Upper lobe of left lung (tissue), 6 donors: ENCODE results near the gene GFER. TPM values are rescaled to one million over a fixed set of nuclear protein-coding genes. Genes with fewer than 3 reads are reported as not detected.

Experiments
- ATAC-seq, 2 donors: fragments of 200-7000 bp; cut with Tn5 transposase; one replicate each; pipeline ENCODE4 v1.9.1; 2022; ENCODE audit warnings: mild to moderate bottlenecking in 2 of 2, moderate library complexity in 2 of 2; ENCODE audit not compliant: low FRiP score in 2 of 2
- DNase-seq, 2 donors: peaks; one replicate each; pipeline ENCODE4 v3.0.0-alpha.2; 2019 to 2020
- H3K27ac ChIP-seq, 4 donors: fragments of 200-600 bp; sonication (generic); one replicate each; pipeline ENCODE4 v1.5.1; 2016 to 2019
- H3K27me3 ChIP-seq, 4 donors: fragments of 200-600 bp; sonication (generic); one replicate each; pipeline ENCODE4 v1.5.1; 2017 to 2019
- H3K36me3 ChIP-seq, 4 donors: fragments of 200-600 bp; sonication (generic); one replicate each; pipeline ENCODE4 v1.5.1; 2016 to 2019
- H3K4me1 ChIP-seq, 4 donors: fragments of 200-600 bp; sonication (generic); one replicate each; pipeline ENCODE4 v1.5.1; 2018 to 2019
- H3K4me3 ChIP-seq, 4 donors: fragments of 200-600 bp; sonication (generic); one replicate each; pipeline ENCODE4 v1.5.1; 2017 to 2019; ENCODE audit warnings: mild to moderate bottlenecking in 2 of 4, moderate library complexity in 1 of 4
- H3K9me3 ChIP-seq, 4 donors: fragments of 200-600 bp; sonication (generic); one replicate each; pipeline ENCODE4 v1.5.1; 2018 to 2019
- CTCF ChIP-seq, 6 experiments: fragments of 450-650 bp in 4 of 6; fragments of 200-600 bp in 2 of 6; sonication (generic) in 2 of 6; IDR thresholded peaks; one replicate each; pipeline ENCODE4 v1.5.1; 2016 to 2019; ENCODE audit warnings: antibody characterized with exemption in 6 of 6
- EP300 ChIP-seq, 4 donors: sonication (generic); formaldehyde crosslinking; IDR thresholded peaks; one replicate each; pipeline ENCODE4 v1.5.1; 2017; ENCODE audit warnings: antibody characterized with exemption in 4 of 4, control low read depth in 2 of 4
- POLR2A ChIP-seq, 4 donors: fragments of 450-650 bp; IDR thresholded peaks; one replicate each; pipeline ENCODE4 v1.5.1; 2016 to 2017; ENCODE audit warnings: antibody characterized with exemption in 4 of 4, mild to moderate bottlenecking in 2 of 4
- POLR2AphosphoS5 ChIP-seq, 2 donors: sonication (generic); formaldehyde crosslinking; IDR thresholded peaks; one replicate each; pipeline ENCODE4 v1.5.1; 2017; ENCODE audit warnings: antibody characterized with exemption in 2 of 2
- WGBS, 2 donors: methylation state at CpG; one replicate each; pipeline ENCODE4 v1.1.5; 2017 to 2018; 5-methylcytosine and 5-hydroxymethylcytosine counted together
- total RNA-seq, 6 donors: library from RNA; depleted of rRNA in 4 of 6; stranded (reverse); fragments of >200 nt in 4 of 6; gene quantifications; one replicate each; pipeline versions ENCODE4 v1.1.0 to v1.2.1, GENCODE V29; 2016 to 2021
- donor health status: DM: no; HTN: no; CAD: no; lungs with moderate emphysema.
- donor health status: DM: no; HTN: yes; CAD: no; lungs with severe emphysema.

The GFER gene
- total RNA-seq, 6 donors from 2014 or later = 5.2 to 40.3 (median 24.7) TPM

GRCh38 chr16:2023092-2024031 lies 39.4 kb downstream of the GFER start:
- Histone ChIP-seq H3K4me1 (peaks cover 47 to 76% (median 57%) of the 10 kb centered on the region in 4 donors), H3K4me3 (peak overlapping the region in 3 of 4 donors; percentile 39 to 47 (median 43)), H3K27ac (peak overlapping the region; percentile 71 to 95 (median 84)), H3K27me3 (peaks cover 0 to 28% (median 19%) of the 10 kb centered on the region in 4 donors), H3K9me3 (no peaks in the 10 kb centered on the region), H3K36me3 (no peaks in the 10 kb centered on the region)
- peak; percentile 99 to 100 (median 99) for TF ChIP-seq CTCF (IDR thresholded peaks at IDR 0.05)
- TF ChIP-seq POLR2A (IDR thresholded peaks at IDR 0.05) = peak in 2 of 4 donors; percentile 49 to 65
- TF ChIP-seq POLR2AphosphoS5 (IDR thresholded peaks at IDR 0.05) = peak; percentile 67 to 73
- no peak for TF ChIP-seq EP300 (IDR thresholded peaks at IDR 0.05)
- 12 to 50% methylated on average over 1 to 50 of the region's 53 CpGs for WGBS, 2 donors
- ATAC-seq = peak; percentile 97
- DNase-seq = peak; percentile 96 to 100

- peaks cover 0 to 27% (median 18%) of the 10 kb centered on the region in 4 donors for H3K27me3 ChIP-seq
- WGBS, 2 donors = 76% methylated on average over 9 to 11 of the region's 12 CpGs
- no peaks in the 10 kb centered on the region for H3K36me3 ChIP-seq
- peaks cover 54 to 82% (median 61%) of the 10 kb centered on the region in 4 donors for H3K4me1 ChIP-seq
- H3K9me3 ChIP-seq = no peaks in the 10 kb centered on the region
- DNase-seq = no peak
- H3K4me3 ChIP-seq = peak overlapping the region in 3 of 4 donors; percentile 39 to 47 (median 43)
- ATAC-seq = no peak
- H3K27ac ChIP-seq = peak overlapping the region; percentile 71 to 95 (median 84)
- TF ChIP-seq POLR2A (IDR thresholded peaks at IDR 0.05) (no peak), POLR2AphosphoS5 (IDR thresholded peaks at IDR 0.05) (no peak), CTCF (IDR thresholded peaks at IDR 0.05) (no peak), EP300 (IDR thresholded peaks at IDR 0.05) (no peak)
These were observed 40.0 kb downstream of the GFER start for GRCh38 chr16:2024032-2024420.

GRCh38 chr16:2025251-2025650 lies 41.3 kb downstream of the GFER start:
- peak overlapping the region in 1 of 4 donors; percentile 83 for H3K4me3 ChIP-seq
- H3K36me3 ChIP-seq = peaks cover 0 to 10% (median 0%) of the 10 kb centered on the region in 4 donors
- H3K27ac ChIP-seq = peak overlapping the region; percentile 38 to 95 (median 79)
- peaks cover 54 to 78% (median 62%) of the 10 kb centered on the region in 4 donors for H3K4me1 ChIP-seq
- TF ChIP-seq POLR2A (IDR thresholded peaks at IDR 0.05) (no peak), EP300 (IDR thresholded peaks at IDR 0.05) (no peak), CTCF (IDR thresholded peaks at IDR 0.05) (no peak), POLR2AphosphoS5 (IDR thresholded peaks at IDR 0.05) (no peak)
- H3K9me3 ChIP-seq = no peaks in the 10 kb centered on the region
- ATAC-seq (no peak), DNase-seq (peak in 1 of 2 donors; percentile 85)
- H3K27me3 ChIP-seq = peaks cover 0 to 15% (median 9%) of the 10 kb centered on the region in 4 donors
- WGBS, 2 donors = 92 to 95% methylated on average over 14 of the region's 14 CpGs

GRCh38 chr16:2025878-2026460 lies 42.0 kb downstream of the GFER start:
- Histone ChIP-seq H3K9me3 (no peaks in the 10 kb centered on the region), H3K36me3 (peaks cover 0 to 11% (median 0%) of the 10 kb centered on the region in 4 donors), H3K4me1 (peaks cover 49 to 71% (median 59%) of the 10 kb centered on the region in 4 donors), H3K27ac (peak overlapping the region; percentile 70 to 95 (median 86)), H3K4me3 (peak overlapping the region; percentile 30 to 97 (median 88)), H3K27me3 (peaks cover 0 to 8% (median 3%) of the 10 kb centered on the region in 4 donors)
- no peak for TF ChIP-seq POLR2AphosphoS5 (IDR thresholded peaks at IDR 0.05)
- no peak for TF ChIP-seq POLR2A (IDR thresholded peaks at IDR 0.05)
- no peak for TF ChIP-seq CTCF (IDR thresholded peaks at IDR 0.05)
- no peak for TF ChIP-seq EP300 (IDR thresholded peaks at IDR 0.05)
- no peak for ATAC-seq
- no peak for DNase-seq
- WGBS, 2 donors = 67% methylated on average over 13 to 16 of the region's 16 CpGs
